ENCODE data around the gene BLCAP.

DNA sequence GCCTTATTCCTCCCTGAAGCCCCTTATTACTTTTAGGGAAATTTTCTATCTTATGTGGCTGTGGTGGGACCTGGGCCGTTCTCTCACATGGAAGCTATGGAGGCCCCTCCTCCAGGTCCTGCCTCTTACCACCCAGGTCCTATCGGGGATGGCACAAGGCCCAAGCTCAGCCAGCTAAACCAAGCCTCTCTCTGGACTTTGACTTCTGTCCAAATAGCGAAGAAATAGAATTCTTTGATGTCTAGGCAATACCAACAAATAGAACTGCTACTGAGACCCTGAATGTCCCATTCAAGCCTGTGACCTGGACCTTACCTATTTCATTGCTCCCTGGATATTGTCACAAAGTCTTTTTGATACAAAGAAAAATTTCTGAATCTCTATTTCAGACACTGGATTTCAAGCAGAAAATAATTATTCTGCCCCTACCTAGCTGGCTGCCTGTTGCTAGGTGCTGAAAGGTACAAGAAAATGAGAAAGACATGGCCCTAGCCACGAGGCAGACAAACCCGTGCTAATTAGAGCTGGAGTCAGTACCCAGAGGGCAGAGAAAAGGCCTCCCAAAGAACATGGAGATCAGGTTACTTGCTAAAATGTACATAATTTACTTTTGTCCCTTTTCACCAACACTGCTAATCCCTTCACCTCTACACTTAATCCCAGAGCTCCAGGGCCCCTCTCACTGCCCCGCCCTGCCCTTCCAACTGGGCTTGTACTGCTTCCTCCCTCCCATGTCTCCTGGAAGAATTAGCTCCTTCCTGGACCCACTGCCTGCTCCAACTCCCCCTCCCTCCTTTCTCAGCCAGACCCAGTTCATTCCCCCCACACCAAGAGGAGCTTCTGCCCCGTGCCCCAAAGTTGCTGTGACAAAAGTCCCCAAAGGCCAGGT, 22.2 kb downstream of the BLCAP start:
- TF ChIP-seq SNAI2 (CRISPR knock-in tag; IDR thresholded peaks at IDR 0.05) = no peak
- no peak for TF ChIP-seq ZNF8 (CRISPR knock-in tag; IDR thresholded peaks at IDR 0.05)
- TF ChIP-seq, protein P1, sequence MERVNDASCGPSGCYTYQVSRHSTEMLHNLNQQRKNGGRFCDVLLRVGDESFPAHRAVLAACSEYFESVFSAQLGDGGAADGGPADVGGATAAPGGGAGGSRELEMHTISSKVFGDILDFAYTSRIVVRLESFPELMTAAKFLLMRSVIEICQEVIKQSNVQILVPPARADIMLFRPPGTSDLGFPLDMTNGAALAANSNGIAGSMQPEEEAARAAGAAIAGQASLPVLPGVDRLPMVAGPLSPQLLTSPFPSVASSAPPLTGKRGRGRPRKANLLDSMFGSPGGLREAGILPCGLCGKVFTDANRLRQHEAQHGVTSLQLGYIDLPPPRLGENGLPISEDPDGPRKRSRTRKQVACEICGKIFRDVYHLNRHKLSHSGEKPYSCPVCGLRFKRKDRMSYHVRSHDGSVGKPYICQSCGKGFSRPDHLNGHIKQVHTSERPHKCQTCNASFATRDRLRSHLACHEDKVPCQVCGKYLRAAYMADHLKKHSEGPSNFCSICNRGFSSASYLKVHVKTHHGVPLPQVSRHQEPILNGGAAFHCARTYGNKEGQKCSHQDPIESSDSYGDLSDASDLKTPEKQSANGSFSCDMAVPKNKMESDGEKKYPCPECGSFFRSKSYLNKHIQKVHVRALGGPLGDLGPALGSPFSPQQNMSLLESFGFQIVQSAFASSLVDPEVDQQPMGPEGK (CRISPR knock-in tag; IDR thresholded peaks at IDR 0.05; ENCODE audit: borderline replicate concordance) = no peak
- no peak for TF ChIP-seq ZNF565 (CRISPR knock-in tag; conservative IDR thresholded peaks at IDR 0.05; ENCODE audit: low read depth)
- no peak for TF ChIP-seq OSR1 (CRISPR knock-in tag; IDR thresholded peaks at IDR 0.05)
- no peak for TF ChIP-seq ZNF70 (CRISPR knock-in tag; IDR thresholded peaks at IDR 0.05)
- TF ChIP-seq ZFP30 (CRISPR knock-in tag; IDR thresholded peaks at IDR 0.05) = no peak
- no peak for TF ChIP-seq ZFP3 (CRISPR knock-in tag; IDR thresholded peaks at IDR 0.05)
- no peak for TF ChIP-seq TOX (CRISPR knock-in tag; IDR thresholded peaks at IDR 0.05; ENCODE audit: borderline replicate concordance)
- TF ChIP-seq, protein P2, sequence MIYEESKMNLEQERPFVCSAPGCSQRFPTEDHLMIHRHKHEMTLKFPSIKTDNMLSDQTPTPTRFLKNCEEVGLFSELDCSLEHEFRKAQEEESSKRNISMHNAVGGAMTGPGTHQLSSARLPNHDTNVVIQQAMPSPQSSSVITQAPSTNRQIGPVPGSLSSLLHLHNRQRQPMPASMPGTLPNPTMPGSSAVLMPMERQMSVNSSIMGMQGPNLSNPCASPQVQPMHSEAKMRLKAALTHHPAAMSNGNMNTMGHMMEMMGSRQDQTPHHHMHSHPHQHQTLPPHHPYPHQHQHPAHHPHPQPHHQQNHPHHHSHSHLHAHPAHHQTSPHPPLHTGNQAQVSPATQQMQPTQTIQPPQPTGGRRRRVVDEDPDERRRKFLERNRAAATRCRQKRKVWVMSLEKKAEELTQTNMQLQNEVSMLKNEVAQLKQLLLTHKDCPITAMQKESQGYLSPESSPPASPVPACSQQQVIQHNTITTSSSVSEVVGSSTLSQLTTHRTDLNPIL (CRISPR knock-in tag; IDR thresholded peaks at IDR 0.05; ENCODE audit: low read depth) = no peak
- TF ChIP-seq ARNTL (CRISPR knock-in tag; IDR thresholded peaks at IDR 0.05; ENCODE audit: borderline replicate concordance, low read depth) = no peak
- TF ChIP-seq ISL1 (CRISPR knock-in tag; IDR thresholded peaks at IDR 0.05) = no peak
- TF ChIP-seq PPARA (CRISPR knock-in tag; IDR thresholded peaks at IDR 0.05; ENCODE audit: borderline replicate concordance) = no peak

All from SK-N-SH treated with all-trans-retinoic acid at 6 μM for 48 hours (cell line).